Esophagus muscularis mucosa (tissue), 3 donors: Measurements from ENCODE around the gene DCP1A.

Experiments used
- POLR2A ChIP-seq: fragments of 450-650 bp; IDR thresholded peaks from one replicate; pipeline ENCODE4 v1.6.1; 2017; ENCODE audit warnings: antibody characterized with exemption, moderate library complexity, mild to moderate bottlenecking, low read depth
- TF ChIP-seq, protein P1 (sequence below), 3 experiments: fragments of 200-600 bp in 2 of 3; fragments of 450-650 bp in 1 of 3; sonication (generic) in 2 of 3; IDR thresholded peaks; one replicate each; pipeline ENCODE4 v1.5.1; 2017 to 2019; ENCODE audit warnings: antibody characterized with exemption in 3 of 3, mild to moderate bottlenecking in 2 of 3, moderate library complexity in 1 of 3

DNA sequence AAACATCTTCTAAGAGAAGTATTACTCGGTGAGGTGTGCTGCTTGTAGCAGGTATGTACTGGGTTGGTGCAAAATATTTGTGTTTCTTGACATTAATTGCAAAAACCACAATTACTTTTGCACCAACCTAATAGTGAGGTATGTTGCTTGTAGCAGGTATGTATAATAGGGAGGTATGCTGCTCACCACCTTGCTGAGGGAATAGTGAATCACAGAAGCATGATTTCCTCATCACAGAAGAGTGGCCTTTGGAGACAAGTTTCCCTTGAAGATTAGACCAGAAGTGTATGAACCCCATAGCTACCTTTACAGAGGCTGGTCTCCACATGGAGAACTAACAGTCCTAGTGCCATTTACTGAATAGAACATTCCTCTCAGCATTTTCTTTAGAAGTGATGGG, 15.5 kb downstream of the DCP1A start:
- TF ChIP-seq POLR2A: no peak
- TF ChIP-seq, protein P1, sequence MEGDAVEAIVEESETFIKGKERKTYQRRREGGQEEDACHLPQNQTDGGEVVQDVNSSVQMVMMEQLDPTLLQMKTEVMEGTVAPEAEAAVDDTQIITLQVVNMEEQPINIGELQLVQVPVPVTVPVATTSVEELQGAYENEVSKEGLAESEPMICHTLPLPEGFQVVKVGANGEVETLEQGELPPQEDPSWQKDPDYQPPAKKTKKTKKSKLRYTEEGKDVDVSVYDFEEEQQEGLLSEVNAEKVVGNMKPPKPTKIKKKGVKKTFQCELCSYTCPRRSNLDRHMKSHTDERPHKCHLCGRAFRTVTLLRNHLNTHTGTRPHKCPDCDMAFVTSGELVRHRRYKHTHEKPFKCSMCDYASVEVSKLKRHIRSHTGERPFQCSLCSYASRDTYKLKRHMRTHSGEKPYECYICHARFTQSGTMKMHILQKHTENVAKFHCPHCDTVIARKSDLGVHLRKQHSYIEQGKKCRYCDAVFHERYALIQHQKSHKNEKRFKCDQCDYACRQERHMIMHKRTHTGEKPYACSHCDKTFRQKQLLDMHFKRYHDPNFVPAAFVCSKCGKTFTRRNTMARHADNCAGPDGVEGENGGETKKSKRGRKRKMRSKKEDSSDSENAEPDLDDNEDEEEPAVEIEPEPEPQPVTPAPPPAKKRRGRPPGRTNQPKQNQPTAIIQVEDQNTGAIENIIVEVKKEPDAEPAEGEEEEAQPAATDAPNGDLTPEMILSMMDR (IDR thresholded peaks at IDR 0.05): no peak
